Central memory CD4-positive, alpha-beta T cell (primary cell): Measurements from ENCODE around the gene C1orf74.

Experiments used
- DNase-seq: peaks from one replicate; pipeline ENCODE4 v3.0.0; 2022

Gene C1orf74

GRCh38 chr1:209769171-209769904 is 15.0 kb downstream of the C1orf74 start:
- peak; percentile 81 for DNase-seq

GRCh38 chr1:209768354-209768774 is 16.0 kb downstream of the C1orf74 start:
- DNase-seq: peak; percentile 87

DNA sequence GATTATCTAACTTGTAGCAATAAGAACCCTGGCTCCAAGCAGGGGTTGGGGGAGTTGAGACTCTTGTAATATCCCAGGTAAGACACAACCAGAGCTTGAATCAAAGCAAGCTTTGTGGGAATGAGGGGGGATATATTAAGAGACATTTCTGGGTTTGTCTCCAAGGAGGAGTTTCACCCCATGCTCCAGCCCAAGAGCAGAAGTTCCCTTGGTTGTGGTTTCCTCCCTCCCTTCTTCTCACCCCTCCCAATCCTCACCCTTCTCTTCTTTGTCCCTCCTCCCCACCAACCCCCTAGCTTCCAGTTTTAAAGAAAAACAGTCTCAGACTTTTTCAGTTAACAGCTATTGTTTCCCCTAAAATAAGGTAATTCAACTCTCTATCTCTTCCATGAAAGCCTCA is 16.7 kb downstream of the C1orf74 start:
- DNase-seq: no peak

GRCh38 chr1:209767096-209767495 is 17.3 kb downstream of the C1orf74 start:
- no peak for DNase-seq

GRCh38 chr1:209766051-209766450 is 18.3 kb downstream of the C1orf74 start:
- DNase-seq: no peak

DNA sequence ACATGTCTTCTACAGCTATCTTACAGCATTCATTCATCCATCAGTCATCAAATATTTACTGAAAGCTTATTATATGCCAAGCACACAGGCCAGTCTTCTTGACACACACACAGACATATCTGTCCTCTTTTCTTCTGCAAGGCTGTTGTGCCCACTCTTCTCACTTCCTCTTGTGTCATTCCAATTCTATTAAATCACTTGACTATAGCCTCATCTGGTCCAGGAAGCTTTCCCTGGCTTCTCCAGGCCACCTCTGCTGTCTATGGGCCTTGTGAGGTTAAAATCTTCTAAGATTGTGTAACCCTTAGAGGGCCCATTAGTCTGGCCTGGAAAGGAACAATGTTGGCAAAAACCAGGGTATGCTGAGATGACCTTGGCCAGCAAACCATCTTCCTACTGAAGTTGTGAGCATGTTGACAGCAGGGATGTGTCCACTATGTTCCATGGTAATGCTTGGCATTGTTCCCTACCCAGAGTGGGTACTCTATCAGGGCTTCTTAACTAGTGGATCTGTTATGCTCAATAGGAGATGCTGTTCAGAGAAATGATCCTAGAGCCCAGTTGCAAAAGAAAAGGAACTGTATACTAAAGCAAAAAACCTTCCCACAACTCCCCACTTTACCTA is 23.2 kb downstream of the C1orf74 start:
- no peak for DNase-seq

DNA sequence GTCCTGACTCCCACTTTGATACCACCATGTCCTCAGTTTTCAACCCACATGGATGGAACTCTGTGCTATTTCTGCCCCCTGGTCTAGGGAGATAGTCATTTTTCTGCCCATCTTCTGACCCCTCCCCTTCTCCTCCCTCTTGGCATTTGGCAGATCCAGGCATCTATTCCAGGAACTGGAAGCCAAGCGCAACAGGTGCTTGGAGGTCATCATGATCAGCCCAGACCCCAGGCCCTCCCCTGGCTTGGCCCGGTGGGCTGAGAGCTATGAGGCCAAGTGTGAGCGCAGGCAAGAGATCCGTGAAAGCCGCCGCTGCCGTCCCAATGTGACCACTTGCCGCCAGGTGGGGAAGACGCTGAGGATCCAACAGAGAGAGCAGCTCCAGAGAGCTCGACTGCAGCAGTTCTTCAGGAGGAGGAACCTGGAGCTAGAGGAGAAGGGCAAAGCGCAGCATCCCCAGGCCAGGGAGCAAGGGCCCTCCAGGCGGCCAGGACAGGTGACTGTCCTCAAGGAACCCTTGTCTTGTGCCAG is 24.5 kb downstream of the C1orf74 start:
- DNase-seq: no peak

DNA sequence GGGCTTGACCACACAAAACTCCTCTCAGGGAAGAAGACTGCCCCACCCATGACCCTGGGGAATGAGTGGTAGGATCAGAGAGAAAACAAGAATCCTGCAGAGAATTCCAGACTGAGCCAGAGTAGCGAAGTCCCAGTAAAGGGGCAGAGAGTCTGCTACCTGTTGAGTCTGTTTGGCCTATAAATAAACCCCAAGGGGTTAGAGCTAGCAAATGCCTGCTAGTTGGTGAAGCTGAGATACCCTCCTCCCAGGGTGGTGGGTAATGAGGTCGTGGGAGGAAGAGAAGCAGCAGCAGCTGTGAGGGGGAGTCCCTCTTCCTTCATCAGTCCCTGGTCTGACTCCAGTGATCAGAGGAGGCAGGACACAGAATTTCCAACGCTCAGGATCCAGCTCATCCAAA is 26.0 kb downstream of the C1orf74 start:
- no peak for DNase-seq

DNA sequence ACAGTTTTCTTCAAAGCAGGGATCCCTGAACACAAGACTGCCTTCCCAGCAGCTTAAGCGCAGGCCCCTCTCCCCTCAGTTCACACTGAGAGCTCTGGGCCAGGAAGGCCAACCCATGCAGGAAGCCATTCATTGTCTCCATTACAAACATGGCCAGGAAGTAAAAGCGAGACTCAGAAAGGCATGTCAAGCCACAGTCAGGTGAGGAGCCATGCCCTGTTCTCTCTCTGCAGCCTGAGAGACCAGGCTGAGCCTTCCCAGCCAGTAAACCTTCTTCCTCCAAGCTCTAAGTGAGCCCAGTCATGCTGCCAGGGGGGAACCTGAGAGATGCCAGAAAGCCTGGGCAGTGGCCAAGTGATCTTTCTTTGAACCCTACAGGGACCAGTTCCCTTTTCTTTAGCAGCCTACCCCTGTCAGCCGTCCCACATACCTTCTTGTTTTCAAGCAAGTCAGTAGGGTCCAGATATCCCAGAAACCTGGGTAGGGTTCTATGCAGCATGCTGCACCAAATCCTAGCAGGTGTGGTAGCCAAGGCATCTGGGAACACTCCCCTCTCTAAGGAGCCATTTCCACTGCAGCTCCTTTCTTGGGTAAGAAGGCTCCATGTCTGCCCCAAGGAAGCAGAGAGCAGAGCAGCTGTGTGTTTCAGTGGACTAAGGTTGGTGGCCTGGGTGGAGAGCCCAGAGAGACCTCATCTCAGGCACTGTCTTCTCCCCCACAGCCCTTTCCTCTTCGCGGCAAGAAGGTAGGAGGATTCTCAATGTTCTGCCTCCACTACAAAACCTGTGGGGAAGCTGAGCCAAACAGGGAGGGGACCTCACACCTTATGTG is 27.5 kb downstream of the C1orf74 start:
- DNase-seq: peak; percentile 51

GRCh38 chr1:209755926-209756614 is 28.3 kb downstream of the C1orf74 start, which contains the start of gene TRAF3IP3:
TRAF3IP3 (plus strand) TSS chr1:209756053; CDS start chr1:209760040, 3,987 bp downstream.
- peak; percentile 84 for DNase-seq

- no peak for DNase-seq
Measured at GRCh38 chr1:209755256-209755655, 29.1 kb downstream of the C1orf74 start.

DNA sequence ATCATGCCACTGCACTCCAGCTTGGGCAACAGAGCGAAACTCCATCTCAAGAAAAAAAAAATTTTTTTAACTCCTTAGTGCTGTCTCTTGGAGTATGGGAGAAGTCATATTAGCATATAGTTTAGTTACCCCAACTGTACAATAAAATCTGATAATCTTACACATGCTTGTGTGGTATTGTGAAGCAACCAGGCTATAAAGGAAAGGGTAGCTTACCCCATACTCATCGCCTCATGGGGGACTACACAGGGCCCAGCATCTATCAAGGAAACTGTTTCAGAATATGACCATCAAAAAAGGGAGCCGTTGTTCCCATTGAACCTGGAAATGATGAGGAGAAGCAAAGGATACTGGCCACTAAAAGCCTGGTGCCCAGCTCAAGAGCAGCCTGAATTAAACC is 31.5 kb downstream of the C1orf74 start:
- DNase-seq: no peak

- no peak for DNase-seq
Measured at GRCh38 chr1:209751627-209752231, 32.6 kb downstream of the C1orf74 start.

DNA sequence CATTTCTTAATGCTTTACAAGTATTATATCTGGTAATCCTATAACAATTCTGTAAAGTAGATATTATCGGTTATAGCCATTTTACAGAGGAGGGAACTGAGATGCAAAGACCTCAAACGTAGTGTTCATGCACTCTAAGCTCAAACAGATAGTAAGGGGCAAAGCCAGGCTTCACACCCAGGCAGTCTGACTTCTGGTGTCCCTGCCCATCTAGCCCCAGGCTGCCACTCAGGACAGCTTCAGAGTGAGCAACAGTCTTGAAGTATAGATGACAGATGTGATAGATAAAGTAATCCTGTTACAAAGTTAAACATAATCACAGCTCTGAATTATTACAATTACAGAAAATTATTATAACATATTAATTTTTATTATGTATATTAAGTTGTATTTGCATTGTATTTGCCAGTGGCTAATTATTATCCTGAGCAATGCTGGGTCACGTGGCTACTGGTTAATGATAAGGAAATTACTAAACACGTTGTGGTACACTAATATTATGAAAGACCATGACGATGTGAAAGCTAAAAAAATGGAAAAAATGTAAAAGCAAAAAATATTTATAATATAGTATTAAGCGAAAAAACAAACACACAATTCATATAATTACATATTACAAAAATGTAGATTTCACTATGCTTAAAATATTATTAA is 34.6 kb downstream of the C1orf74 start:
- DNase-seq: no peak

DNA sequence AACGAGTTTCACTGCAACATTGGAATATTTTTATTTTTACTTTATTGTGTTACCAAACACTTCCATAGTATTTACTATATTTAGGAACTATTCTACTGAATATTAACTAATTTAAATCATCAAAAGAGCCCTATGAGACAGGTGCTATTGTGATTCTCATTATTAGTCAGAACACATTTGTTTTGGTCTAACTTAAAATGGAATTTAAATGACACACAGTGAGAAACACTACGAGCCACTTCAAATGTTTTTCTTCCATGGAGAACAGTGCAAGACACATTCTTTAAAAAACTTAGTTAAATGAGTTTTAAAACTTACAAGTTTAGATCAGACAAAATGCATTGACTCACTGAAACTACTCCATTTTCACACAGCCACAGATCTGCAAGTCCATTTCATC is 35.2 kb downstream of the C1orf74 start:
- no peak for DNase-seq

GRCh38 chr1:209748620-209749019 is 35.7 kb downstream of the C1orf74 start:
- no peak for DNase-seq

DNA sequence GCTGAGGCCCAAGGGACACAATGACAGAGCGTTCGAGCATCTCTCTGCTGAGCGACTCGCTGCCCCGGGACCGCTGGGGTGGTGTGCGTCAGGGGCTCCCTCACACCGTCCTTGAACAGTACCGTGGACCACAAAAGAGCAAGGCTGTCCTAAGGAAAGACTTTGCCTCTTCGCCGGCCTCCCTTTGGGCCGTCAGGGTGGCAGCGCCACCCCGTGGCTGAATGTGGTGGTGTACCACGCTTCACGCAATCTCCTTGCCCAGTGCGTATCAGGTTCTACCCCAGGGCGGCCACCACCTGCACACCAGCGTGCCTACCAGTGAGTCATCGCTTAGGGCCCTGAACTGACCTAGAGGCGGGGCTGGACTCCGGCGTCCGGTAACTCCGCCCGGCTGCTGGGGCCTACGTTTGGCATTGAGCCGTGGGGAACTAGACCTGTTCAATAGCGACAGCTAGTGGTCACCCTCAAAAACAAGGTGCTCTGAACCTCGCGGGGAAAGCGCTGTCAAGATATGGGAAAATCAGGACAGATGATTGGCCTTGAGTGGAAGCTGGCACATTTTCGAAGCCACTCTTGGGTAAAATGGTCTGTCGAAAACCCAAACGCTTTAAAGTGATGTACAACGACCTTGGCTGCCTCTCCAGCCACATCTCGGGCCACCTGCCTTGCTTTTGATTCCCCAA is 36.6 kb downstream of the C1orf74 start:
- DNase-seq: peak; percentile 76

DNA sequence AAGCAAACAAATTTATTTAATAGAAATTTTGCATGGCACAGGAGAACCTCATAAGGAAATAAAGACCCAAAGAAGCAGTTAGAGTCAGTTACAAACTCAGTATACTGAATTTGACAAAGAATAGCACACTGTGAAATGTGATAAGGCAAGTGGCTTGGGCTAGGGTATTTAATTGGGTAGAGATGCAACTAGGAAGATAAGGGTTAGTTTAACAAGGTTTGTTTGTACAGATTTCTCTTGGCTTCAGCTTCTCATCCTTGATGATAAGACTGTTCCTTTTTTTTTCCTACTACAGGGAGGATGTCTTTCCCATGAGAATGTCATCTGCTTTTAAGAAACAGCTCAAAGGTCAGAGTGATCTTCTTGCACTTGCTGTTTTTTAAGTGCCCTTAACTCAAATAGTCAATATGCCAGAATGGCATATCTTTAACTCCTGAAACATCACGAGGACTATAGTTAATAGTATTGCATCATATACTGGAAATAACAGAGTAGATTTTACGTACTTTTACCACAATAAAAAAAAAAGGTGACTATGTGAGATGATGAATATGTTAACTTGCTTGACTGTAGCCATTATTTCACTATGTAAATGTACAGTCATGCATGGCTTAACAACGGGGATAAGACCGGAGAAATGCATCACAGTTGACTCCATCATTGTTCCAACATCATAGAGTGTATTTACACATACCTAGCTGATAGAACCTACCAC is 37.8 kb downstream of the C1orf74 start:
- no peak for DNase-seq

- no peak for DNase-seq
Measured at GRCh38 chr1:209743145-209743482, 41.2 kb downstream of the C1orf74 start.

- no peak for DNase-seq
Measured at GRCh38 chr1:209742409-209743144, 41.8 kb downstream of the C1orf74 start.
